Ovary (tissue), 9 donors: ENCODE measurements around the gene VSTM5. TPM values are rescaled to one million over a fixed set of nuclear protein-coding genes. Genes with fewer than 3 reads are reported as not detected.

Experiments used
- DNase-seq, 5 donors: peaks; one replicate each; pipeline ENCODE4 v3.0.0-alpha.2; 2019 to 2020
- H3K27ac ChIP-seq, 2 donors: fragments of 200-600 bp; one replicate each; pipeline versions ENCODE4 v1.5.1 to v1.8.0; 2019 to 2022
- H3K27me3 ChIP-seq: fragments of 200-600 bp; one replicate; pipeline ENCODE4 v1.8.0; 2022
- H3K36me3 ChIP-seq: fragments of 200-600 bp; sonication (generic); one replicate; pipeline ENCODE4 v1.5.1; 2019
- H3K4me1 ChIP-seq: one replicate; pipeline ENCODE4 v1.8.1; 2013; ENCODE audit warnings: mild to moderate bottlenecking, moderate library complexity; ENCODE audit not compliant: insufficient read depth
- H3K4me3 ChIP-seq: fragments of 200-600 bp; sonication (generic); one replicate; pipeline ENCODE4 v1.5.1; 2017
- H3K9me3 ChIP-seq, 2 donors: fragments of 200-600 bp in 1 of 2; sonication (generic) in 1 of 2; one replicate each; pipeline versions ENCODE4 v1.5.1 to v1.8.1; 2013 to 2019; ENCODE audit warnings: mild to moderate bottlenecking in 1 of 2, moderate library complexity in 1 of 2
- CTCF ChIP-seq, 3 donors: fragments of 450-650 bp in 2 of 3; fragments of 200-600 bp in 1 of 3; IDR thresholded peaks; one replicate each; pipeline versions ENCODE4 v1.5.1 to v1.8.0; 2016 to 2022; ENCODE audit warnings: antibody characterized with exemption in 3 of 3, mild to moderate bottlenecking in 1 of 3
- EP300 ChIP-seq: sonication (generic); formaldehyde crosslinking; IDR thresholded peaks from one replicate; pipeline ENCODE4 v1.6.1; 2017; ENCODE audit warnings: antibody characterized with exemption
- POLR2A ChIP-seq: fragments of 450-650 bp; IDR thresholded peaks from one replicate; pipeline ENCODE4 v1.6.1; 2017; ENCODE audit warnings: antibody characterized with exemption, mild to moderate bottlenecking, moderate library complexity
- whole genome bisulfite sequencing, 3 donors: extraction: QIAGEN DNeasy Blood & Tissue Kit in 1 of 3; methylation state at CpG; one replicate each; pipeline versions ENCODE4 v1.1.5 to v1.1.7; 2013 to 2017; 5-methylcytosine and 5-hydroxymethylcytosine counted together
- intact Hi-C, 4 donors: fragments of 100-400 bp; cut with DNase I; formaldehyde crosslinking; loops; one replicate each; pipeline versions ENCODE4 v1.11.0 to v1.15.1; 2022 to 2023
- polyA plus RNA-seq, 2 donors: library from polyadenylated mRNA; stranded (reverse); fragments of 200-250 nt in 1 of 2; fragments of 350-450 nt in 1 of 2; fragmentation: Illumina TruSeq in 1 of 2; extraction: RNeasy Lipid Tissue Mini Kit (QIAGEN cat#74804) in 1 of 2; gene quantifications; one replicate each; pipeline ENCODE4 v1.2.3, GENCODE V29; 2013 to 2014
- total RNA-seq, 7 donors: library from RNA; depleted of rRNA in 2 of 7; stranded (reverse); fragments of >200 nt in 2 of 7; fragmentation: NEBNext Ultra II Directional in 3 of 7; extraction: Animal tissue kit (Norgen Biotek cat#: 25700) in 3 of 7; gene quantifications; one replicate each; pipeline versions ENCODE4 v1.1.0 to v1.2.4, GENCODE V29; 2016 to 2023
- donor health status: DM: no; HTN: no; CAD: no; lungs with moderate emphysema.
- donor health status: DM: no; HTN: no; CAD: no.
- donor health status: Bipolar disorder and iron deficiency.
- donor health status: DM: yes; HTN: yes; CAD: no.
- donor health status: DM: no; HTN: no; CAD: no.
- donor health status: DM: yes; HTN: yes; CAD: no.

VSTM5 gene
- total and polyA plus RNA-seq, 9 donors, result 0.11 to 0.87 (median 0.25) TPM; not detected in 3

GRCh38 chr11:93840981-93841380 is 9.4 kb downstream of the VSTM5 start:
- Histone ChIP-seq H3K4me1 (no peaks in the 10 kb centered on the region), H3K9me3 (no peaks in the 10 kb centered on the region), H3K4me3 (no peak overlapping the region), H3K36me3 (no peaks in the 10 kb centered on the region), H3K27me3 (no peaks in the 10 kb centered on the region), H3K27ac (no peak overlapping the region)
- intact Hi-C loops, result no loop called here
- 50 to 55% (median 52%) methylated on average over 3 of the region's 3 CpGs for WGBS, 3 donors
- no peak for DNase-seq
- TF ChIP-seq EP300 (no peak), CTCF (IDR thresholded peaks at IDR 0.05) (no peak), POLR2A (no peak)

GRCh38 chr11:93840180-93840579 is 10.2 kb downstream of the VSTM5 start:
- 55 to 60% (median 58%) methylated on average over 2 of the region's 2 CpGs for WGBS, 3 donors
- H3K36me3 ChIP-seq, result no peaks in the 10 kb centered on the region
- intact Hi-C loops, result no loop called here
- H3K4me3 ChIP-seq, result no peak overlapping the region
- no peak overlapping the region for H3K27ac ChIP-seq
- DNase-seq, result no peak
- no peaks in the 10 kb centered on the region for H3K9me3 ChIP-seq
- H3K4me1 ChIP-seq, result no peaks in the 10 kb centered on the region
- no peaks in the 10 kb centered on the region for H3K27me3 ChIP-seq
- no peak for TF ChIP-seq CTCF (IDR thresholded peaks at IDR 0.05)

- WGBS, 3 donors, result 85 to 91% (median 90%) methylated on average over 8 of the region's 8 CpGs
Observed at GRCh38 chr11:93838967-93839366, 11.5 kb downstream of the VSTM5 start.

GRCh38 chr11:93832780-93833179 is 17.6 kb downstream of the VSTM5 start:
- no peaks in the 10 kb centered on the region for H3K36me3 ChIP-seq
- no peak for DNase-seq
- no peak overlapping the region for H3K4me3 ChIP-seq
- intact Hi-C loops, result no loop called here
- WGBS, 3 donors, result 87 to 100% (median 94%) methylated on average over 1 of the region's 1 CpG
- no peak overlapping the region for H3K27ac ChIP-seq
- H3K27me3 ChIP-seq, result no peaks in the 10 kb centered on the region
- H3K4me1 ChIP-seq, result no peaks in the 10 kb centered on the region
- no peak for TF ChIP-seq POLR2A
- no peak for TF ChIP-seq EP300
- no peak for TF ChIP-seq CTCF (IDR thresholded peaks at IDR 0.05)
- no peaks in the 10 kb centered on the region for H3K9me3 ChIP-seq

More at GRCh38 chr11:93838967-93839366, 11.5 kb downstream of the VSTM5 start:
- no peak for DNase-seq
- no peak overlapping the region for H3K27ac ChIP-seq
- no peaks in the 10 kb centered on the region for H3K27me3 ChIP-seq
- TF ChIP-seq POLR2A (no peak), EP300 (no peak), CTCF (IDR thresholded peaks at IDR 0.05) (no peak)
- no peaks in the 10 kb centered on the region for H3K4me1 ChIP-seq
- H3K36me3 ChIP-seq, result no peaks in the 10 kb centered on the region
- H3K4me3 ChIP-seq, result no peak overlapping the region
- intact Hi-C loops, result no loop called here
- no peaks in the 10 kb centered on the region for H3K9me3 ChIP-seq
